Measurements from ENCODE around the gene CDC42BPA. TPM values are rescaled to one million over a fixed set of nuclear protein-coding genes. Genes with fewer than 3 reads are reported as not detected.

CDC42BPA gene
- total RNA-seq, 1 donor from 2014 or later, result 40.3 TPM

DNA sequence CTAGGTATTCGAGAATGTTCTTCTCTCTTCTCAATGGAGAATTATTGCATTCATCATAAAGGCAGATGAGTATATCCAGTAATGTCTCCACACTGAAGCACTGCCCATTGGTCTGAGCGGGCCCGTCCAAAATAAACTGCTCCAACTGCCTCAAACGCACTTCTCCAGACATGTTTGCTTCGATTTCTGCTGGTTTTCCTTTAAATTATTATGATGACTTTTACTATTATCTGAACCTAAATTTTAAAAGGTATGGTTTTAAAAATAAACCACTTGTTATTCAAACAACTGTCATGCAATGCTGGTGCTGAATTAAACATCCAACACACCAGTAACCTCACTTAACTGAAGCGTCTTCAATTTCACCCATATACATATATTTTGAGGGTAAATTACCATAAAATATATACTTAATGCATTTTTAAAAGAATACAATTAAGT, 1.3 kb downstream of the CDC42BPA start:
- no peaks in the 10 kb centered on the region for H3K9me3 ChIP-seq
- intact Hi-C loops (cut with DNase I), result no loop called here
- H3K36me3 ChIP-seq, result no peaks in the 10 kb centered on the region
- ATAC-seq (no peak), DNase-seq (no peak)
- peak overlapping the region; percentile 87 for H3K4me3 ChIP-seq
- peak overlapping the region; percentile 92 for H3K27ac ChIP-seq
- peaks cover 38% of the 10 kb centered on the region for H3K4me1 ChIP-seq
- TF ChIP-seq, protein P1, sequence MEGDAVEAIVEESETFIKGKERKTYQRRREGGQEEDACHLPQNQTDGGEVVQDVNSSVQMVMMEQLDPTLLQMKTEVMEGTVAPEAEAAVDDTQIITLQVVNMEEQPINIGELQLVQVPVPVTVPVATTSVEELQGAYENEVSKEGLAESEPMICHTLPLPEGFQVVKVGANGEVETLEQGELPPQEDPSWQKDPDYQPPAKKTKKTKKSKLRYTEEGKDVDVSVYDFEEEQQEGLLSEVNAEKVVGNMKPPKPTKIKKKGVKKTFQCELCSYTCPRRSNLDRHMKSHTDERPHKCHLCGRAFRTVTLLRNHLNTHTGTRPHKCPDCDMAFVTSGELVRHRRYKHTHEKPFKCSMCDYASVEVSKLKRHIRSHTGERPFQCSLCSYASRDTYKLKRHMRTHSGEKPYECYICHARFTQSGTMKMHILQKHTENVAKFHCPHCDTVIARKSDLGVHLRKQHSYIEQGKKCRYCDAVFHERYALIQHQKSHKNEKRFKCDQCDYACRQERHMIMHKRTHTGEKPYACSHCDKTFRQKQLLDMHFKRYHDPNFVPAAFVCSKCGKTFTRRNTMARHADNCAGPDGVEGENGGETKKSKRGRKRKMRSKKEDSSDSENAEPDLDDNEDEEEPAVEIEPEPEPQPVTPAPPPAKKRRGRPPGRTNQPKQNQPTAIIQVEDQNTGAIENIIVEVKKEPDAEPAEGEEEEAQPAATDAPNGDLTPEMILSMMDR (IDR thresholded peaks at IDR 0.05), result no peak
- no peaks in the 10 kb centered on the region for H3K27me3 ChIP-seq (ENCODE audit: low read depth)

DNA sequence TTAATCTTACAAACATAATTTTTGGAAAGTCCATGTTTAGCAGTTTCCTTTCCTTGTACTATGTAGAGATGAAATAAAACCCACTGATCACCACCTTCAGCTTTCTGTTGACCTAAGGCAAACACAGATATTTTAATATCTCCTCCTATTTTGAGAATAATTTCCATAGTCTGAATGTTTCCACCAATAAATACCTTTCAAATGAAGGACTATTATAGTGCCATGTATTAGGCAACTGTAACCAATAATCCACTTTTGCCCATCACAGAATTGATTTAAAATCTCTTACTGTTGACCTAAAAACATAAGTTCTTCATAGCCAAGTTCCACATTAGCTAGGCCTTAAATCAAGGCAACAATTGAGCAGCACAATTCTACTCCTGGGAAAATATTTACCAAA, 1.8 kb downstream of the CDC42BPA start:
- no peak for DNase-seq
- Histone ChIP-seq H3K4me3 (peak overlapping the region; percentile 87), H3K9me3 (no peaks in the 10 kb centered on the region), H3K27ac (peak overlapping the region; percentile 92), H3K4me1 (peaks cover 42% of the 10 kb centered on the region), H3K36me3 (no peaks in the 10 kb centered on the region), H3K27me3 (ENCODE audit: low read depth) (no peaks in the 10 kb centered on the region)
- TF ChIP-seq, protein P1 (IDR thresholded peaks at IDR 0.05), result no peak
- intact Hi-C loops (cut with DNase I), result no loop called here
- ATAC-seq, result no peak

DNA sequence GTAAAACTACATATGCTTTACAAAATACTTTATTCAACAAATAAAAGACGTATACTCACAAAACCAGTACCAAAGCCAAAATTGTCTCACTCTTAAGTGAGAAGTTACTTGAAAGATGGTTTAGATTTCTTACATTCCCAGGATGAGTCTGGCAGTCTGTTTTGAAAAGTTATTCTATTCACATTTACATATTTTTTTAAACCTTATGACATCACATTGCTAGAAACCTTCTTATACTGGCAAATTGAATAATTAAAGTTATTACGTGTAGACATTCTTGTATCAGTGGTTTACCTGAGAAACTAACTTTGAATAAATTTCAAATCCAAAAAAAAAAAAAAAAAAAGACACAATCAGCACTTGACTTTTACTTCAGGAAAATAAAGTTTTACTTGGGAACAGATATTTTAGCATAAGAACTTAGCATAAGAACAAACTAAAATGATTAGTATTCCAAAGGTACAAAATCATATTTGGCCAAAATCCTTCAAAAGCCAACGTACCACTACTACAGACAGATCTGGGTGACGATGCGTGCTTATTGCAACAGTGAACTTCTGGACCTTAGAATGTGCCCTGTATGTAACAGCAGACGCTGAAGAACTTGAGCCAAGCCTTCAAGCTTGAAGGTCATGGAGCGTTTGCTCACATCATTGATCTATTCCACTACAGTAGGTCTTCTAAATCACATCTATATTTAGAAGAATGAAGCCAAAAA, 2.5 kb downstream of the CDC42BPA start:
- no peaks in the 10 kb centered on the region for H3K36me3 ChIP-seq
- TF ChIP-seq, protein P1 (IDR thresholded peaks at IDR 0.05), result no peak
- no peak overlapping the region for H3K27ac ChIP-seq
- no peak for DNase-seq
- peak overlapping the region; percentile 87 for H3K4me3 ChIP-seq
- intact Hi-C loops (cut with DNase I), result no loop called here
- ATAC-seq, result no peak
- H3K4me1 ChIP-seq, result peaks cover 42% of the 10 kb centered on the region
- no peaks in the 10 kb centered on the region for H3K9me3 ChIP-seq
- no peaks in the 10 kb centered on the region for H3K27me3 ChIP-seq (ENCODE audit: low read depth)

DNA sequence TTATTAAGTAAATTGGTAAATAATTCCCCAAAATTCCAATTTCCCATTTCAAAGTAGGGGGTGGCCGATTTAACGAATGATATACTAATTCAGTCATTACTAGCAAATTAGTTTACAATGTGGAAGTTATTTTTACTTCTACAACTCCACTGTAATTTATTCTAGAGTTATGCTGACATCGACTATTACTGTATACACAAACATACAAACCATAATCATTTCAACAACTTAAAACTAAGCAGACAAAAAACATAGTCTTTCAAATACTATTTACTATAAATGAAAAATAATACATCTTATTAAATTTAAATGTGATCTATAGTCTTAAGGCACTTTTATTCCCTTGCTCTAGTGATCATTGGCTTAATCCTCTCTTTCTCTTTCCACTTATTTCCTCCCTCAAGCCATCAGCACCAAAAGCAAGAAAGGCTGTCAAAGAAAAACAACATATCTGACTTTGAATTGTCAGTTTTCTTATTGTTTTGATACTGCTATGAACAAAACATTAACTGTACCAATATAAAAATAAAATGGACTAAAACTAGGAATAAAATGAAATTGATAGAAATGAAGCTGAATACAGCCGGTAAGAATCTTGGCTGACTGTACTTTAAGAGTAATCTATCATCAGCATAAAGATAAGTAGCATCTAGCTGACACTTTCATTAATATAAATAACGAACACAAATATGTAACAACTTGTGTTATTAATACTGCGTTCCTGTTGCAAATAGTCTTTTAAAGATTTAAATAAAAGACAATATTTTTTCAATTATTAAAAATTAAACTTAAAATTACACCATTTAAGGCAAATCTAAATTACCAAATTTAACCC, 4.1 kb downstream of the CDC42BPA start:
- intact Hi-C loops (cut with DNase I), result no loop called here
- peak overlapping the region; percentile 87 for H3K4me3 ChIP-seq
- H3K9me3 ChIP-seq, result no peaks in the 10 kb centered on the region
- TF ChIP-seq, protein P1 (IDR thresholded peaks at IDR 0.05), result no peak
- ATAC-seq (no peak), DNase-seq (no peak)
- no peaks in the 10 kb centered on the region for H3K27me3 ChIP-seq (ENCODE audit: low read depth)
- H3K4me1 ChIP-seq, result peaks cover 50% of the 10 kb centered on the region
- H3K27ac ChIP-seq, result no peak overlapping the region
- no peaks in the 10 kb centered on the region for H3K36me3 ChIP-seq

DNA sequence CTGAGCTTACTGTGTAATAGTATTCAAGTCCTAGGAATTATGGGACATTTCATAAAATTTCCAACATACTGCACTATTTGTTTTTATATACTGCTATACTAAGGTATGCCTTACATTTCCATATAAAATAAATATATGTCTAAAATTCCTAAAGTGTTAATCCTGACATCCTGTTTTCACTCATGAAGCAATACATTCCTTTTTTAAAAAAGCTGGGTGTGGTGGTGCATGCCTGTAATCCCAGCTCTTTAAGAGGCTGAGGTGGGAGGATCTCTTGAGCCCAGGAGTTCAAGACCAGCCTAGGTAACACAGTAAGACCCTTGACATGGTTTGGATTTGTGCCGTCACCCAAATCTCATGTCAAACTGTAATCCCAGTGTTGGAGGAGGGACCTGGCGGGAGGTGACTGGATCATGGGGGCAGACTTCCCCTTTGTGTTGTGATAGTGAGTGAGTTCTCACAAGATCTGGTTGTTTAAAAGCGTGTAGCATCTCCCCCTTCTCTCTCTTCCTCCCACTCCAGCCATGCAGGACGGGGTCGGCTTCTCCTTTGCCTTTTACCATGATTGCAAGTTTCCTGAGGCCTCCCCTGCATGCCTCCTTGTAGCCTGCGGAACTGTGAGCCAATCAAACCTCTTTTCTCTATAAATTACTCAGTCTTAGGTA, 5.8 kb downstream of the CDC42BPA start:
- Histone ChIP-seq H3K4me3 (no peak overlapping the region), H3K4me1 (peaks cover 54% of the 10 kb centered on the region), H3K27me3 (ENCODE audit: low read depth) (no peaks in the 10 kb centered on the region), H3K27ac (no peak overlapping the region), H3K9me3 (no peaks in the 10 kb centered on the region), H3K36me3 (no peaks in the 10 kb centered on the region)
- DNase-seq (no peak), ATAC-seq (no peak)
- TF ChIP-seq, protein P1 (IDR thresholded peaks at IDR 0.05), result no peak
- intact Hi-C loops (cut with DNase I), result no loop called here
